ENCODE results near the gene DCN. TPM values are rescaled to one million over a fixed set of nuclear protein-coding genes. Genes with fewer than 3 reads are reported as not detected.

DCN gene
- total RNA-seq, 2 donors from 2014 or later = 104 to 404 TPM

DNA sequence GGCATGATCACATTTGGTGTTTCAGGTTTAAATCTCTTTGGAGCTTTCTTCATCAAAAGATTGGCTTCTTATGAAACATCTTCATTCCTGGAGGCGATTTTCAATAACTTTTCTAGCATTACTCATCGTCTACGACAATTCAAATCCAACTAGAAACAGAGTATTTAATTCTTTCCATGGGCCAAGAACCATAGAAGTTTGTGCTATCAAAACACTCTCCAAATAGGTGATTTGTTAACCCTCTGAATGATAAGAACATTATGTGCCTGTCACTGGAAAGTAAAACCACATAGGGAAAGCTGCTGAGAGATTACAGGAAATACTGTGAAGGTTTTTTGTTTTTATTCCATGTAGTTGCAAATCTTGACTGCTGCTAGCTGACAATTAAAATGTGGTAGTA lies 6.9 kb upstream of the DCN start:
- WGBS = 41% methylated on average over 3 of the region's 3 CpGs
- H3K9me3 ChIP-seq = no peaks in the 10 kb centered on the region
- no peaks in the 10 kb centered on the region for H3K27me3 ChIP-seq (replicated peaks; ENCODE audit: insufficient read depth)
- no peaks in the 10 kb centered on the region for H3K4me1 ChIP-seq (replicated peaks)
- H3K27ac ChIP-seq = no peak overlapping the region
- no peaks in the 10 kb centered on the region for H3K36me3 ChIP-seq
- TF ChIP-seq, protein P1, sequence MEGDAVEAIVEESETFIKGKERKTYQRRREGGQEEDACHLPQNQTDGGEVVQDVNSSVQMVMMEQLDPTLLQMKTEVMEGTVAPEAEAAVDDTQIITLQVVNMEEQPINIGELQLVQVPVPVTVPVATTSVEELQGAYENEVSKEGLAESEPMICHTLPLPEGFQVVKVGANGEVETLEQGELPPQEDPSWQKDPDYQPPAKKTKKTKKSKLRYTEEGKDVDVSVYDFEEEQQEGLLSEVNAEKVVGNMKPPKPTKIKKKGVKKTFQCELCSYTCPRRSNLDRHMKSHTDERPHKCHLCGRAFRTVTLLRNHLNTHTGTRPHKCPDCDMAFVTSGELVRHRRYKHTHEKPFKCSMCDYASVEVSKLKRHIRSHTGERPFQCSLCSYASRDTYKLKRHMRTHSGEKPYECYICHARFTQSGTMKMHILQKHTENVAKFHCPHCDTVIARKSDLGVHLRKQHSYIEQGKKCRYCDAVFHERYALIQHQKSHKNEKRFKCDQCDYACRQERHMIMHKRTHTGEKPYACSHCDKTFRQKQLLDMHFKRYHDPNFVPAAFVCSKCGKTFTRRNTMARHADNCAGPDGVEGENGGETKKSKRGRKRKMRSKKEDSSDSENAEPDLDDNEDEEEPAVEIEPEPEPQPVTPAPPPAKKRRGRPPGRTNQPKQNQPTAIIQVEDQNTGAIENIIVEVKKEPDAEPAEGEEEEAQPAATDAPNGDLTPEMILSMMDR (IDR thresholded peaks at IDR 0.05) = no peak
- TF ChIP-seq POLR2AphosphoS5 (IDR thresholded peaks at IDR 0.05) = no peak
- TF ChIP-seq POLR2A (IDR thresholded peaks at IDR 0.05) = no peak
- no peak overlapping the region for H3K4me3 ChIP-seq
- intact Hi-C loops (cut with DNase I) = no loop called here
- DNase-seq (ENCODE audit: low spot score) = no peak

- H3K27ac ChIP-seq = no peak overlapping the region
- DNase-seq (ENCODE audit: low spot score) = no peak
- no peak overlapping the region for H3K4me3 ChIP-seq
- no peaks in the 10 kb centered on the region for H3K4me1 ChIP-seq (replicated peaks)
- no peak for TF ChIP-seq POLR2AphosphoS5 (IDR thresholded peaks at IDR 0.05)
- TF ChIP-seq POLR2A (IDR thresholded peaks at IDR 0.05) = no peak
- TF ChIP-seq, protein P1 (IDR thresholded peaks at IDR 0.05) = no peak
- no peaks in the 10 kb centered on the region for H3K36me3 ChIP-seq
- H3K9me3 ChIP-seq = no peaks in the 10 kb centered on the region
- no peaks in the 10 kb centered on the region for H3K27me3 ChIP-seq (replicated peaks; ENCODE audit: insufficient read depth)
- intact Hi-C loops (cut with DNase I) = no loop called here
These were observed 6.2 kb upstream of the DCN start for GRCh38 chr12:91188778-91189177.

DNA sequence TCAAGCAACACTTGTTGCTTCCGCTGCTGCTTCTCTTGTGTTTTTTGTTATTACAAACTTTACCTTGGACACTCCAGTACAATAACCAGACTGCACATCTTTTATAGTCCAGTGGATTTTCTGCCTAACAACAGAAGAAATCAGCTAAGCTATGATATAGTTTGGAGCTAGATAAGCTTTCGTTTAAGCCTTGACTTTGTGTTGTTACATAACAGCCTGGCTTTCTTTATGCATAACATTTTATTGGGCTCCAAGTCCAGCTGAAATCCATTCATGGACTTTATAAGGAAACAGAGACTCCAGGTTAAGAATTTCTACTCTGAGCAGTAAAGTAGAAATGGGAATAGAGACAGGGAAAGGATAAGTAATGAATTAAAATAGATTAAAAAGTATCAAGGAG lies 3.5 kb upstream of the DCN start:
- TF ChIP-seq, protein P1 (IDR thresholded peaks at IDR 0.05) = no peak
- TF ChIP-seq POLR2AphosphoS5 (IDR thresholded peaks at IDR 0.05) (no peak), POLR2A (IDR thresholded peaks at IDR 0.05) (no peak)
- Histone ChIP-seq H3K4me1 (replicated peaks) (no peaks in the 10 kb centered on the region), H3K27me3 (replicated peaks; ENCODE audit: insufficient read depth) (no peaks in the 10 kb centered on the region), H3K4me3 (no peak overlapping the region), H3K27ac (no peak overlapping the region), H3K9me3 (no peaks in the 10 kb centered on the region), H3K36me3 (no peaks in the 10 kb centered on the region)
- intact Hi-C loops (cut with DNase I) = no loop called here
- WGBS = 61% methylated on average over 2 of the region's 2 CpGs
- DNase-seq (ENCODE audit: low spot score) = no peak

GRCh38 chr12:91185421-91185820 lies 2.8 kb upstream of the DCN start:
- H3K4me1 ChIP-seq (replicated peaks) = no peaks in the 10 kb centered on the region
- H3K27me3 ChIP-seq (replicated peaks; ENCODE audit: insufficient read depth) = no peaks in the 10 kb centered on the region
- H3K36me3 ChIP-seq = no peaks in the 10 kb centered on the region
- H3K4me3 ChIP-seq = no peak overlapping the region
- H3K9me3 ChIP-seq = no peaks in the 10 kb centered on the region
- intact Hi-C loops (cut with DNase I) = no loop called here
- H3K27ac ChIP-seq = no peak overlapping the region
- 81% methylated on average over 1 of the region's 1 CpG for WGBS
- no peak for DNase-seq (ENCODE audit: low spot score)
- no peak for TF ChIP-seq POLR2A (IDR thresholded peaks at IDR 0.05)
- TF ChIP-seq POLR2AphosphoS5 (IDR thresholded peaks at IDR 0.05) = no peak
- TF ChIP-seq, protein P1 (IDR thresholded peaks at IDR 0.05) = no peak

DNA sequence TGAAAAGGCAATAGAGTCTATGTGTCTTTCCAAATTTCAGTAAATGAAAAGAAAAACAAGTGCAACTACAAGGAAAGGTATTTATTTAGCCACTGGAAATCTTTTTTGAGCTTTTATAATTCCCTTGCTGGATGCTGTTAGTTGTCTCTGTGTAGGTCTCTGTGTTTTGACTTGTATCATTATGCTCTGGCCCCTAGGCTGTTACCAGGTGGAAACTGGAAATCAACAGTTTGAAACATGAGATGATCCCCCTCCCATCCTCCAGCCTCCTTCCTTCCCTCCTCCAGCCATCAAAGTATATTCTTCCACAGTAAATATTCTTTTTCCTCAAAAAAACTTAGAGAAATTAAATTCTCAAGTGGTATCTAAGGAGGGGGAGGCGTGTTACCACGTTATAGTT lies 934 bp upstream of the DCN start:
- DNase-seq (ENCODE audit: low spot score) = no peak
- 57% methylated on average over 2 of the region's 2 CpGs for WGBS
- peak overlapping the region; percentile 14 to 43 for H3K27ac ChIP-seq
- no peaks in the 10 kb centered on the region for H3K4me1 ChIP-seq (replicated peaks)
- H3K27me3 ChIP-seq (replicated peaks; ENCODE audit: insufficient read depth) = no peaks in the 10 kb centered on the region
- H3K9me3 ChIP-seq = no peaks in the 10 kb centered on the region
- intact Hi-C loops (cut with DNase I) = no loop called here
- no peaks in the 10 kb centered on the region for H3K36me3 ChIP-seq
- no peak for TF ChIP-seq POLR2A (IDR thresholded peaks at IDR 0.05)
- TF ChIP-seq, protein P1 (IDR thresholded peaks at IDR 0.05) = no peak
- no peak for TF ChIP-seq POLR2AphosphoS5 (IDR thresholded peaks at IDR 0.05)
- H3K4me3 ChIP-seq = no peak overlapping the region

Data from prostate gland (tissue), 2 donors.